HG03558 (cell line): ENCODE data around the gene ZNF414.

Experiments
- ATAC-seq: cut with Tn5 transposase; IDR thresholded peaks from one replicate; pipeline ENCODE4 v1.9.1; 2021; ENCODE audit warnings: moderate number of reproducible peaks; ENCODE audit not compliant: unreplicated experiment; ENCODE audit errors: extremely low read depth

Gene ZNF414

DNA sequence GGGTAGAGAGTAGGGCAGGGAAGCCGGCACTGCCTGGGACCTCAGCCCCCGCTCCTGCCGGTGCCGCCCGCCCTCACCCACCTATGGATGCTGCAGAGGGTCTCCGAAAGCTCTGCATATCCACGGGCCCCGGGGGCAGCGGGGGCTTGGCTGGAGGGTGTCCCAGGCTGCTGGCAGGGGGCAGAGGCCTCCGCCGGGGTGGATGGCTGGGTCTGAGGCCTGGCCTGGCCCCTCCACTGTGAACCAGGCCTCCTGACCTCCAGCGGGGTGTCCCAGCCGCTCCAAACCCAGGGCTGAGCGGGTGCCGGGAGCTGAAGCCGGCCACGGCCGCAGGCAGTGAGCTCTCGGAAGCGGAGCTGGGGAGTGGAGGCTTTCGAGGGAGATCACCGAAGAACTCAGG, 15.7 kb downstream of the ZNF414 start:
- ATAC-seq = no peak

- ATAC-seq = no peak
Measured at GRCh38 chr19:8494158-8494557, 19.8 kb downstream of the ZNF414 start.

- ATAC-seq = no peak
Measured at GRCh38 chr19:8491574-8491973, 22.4 kb downstream of the ZNF414 start.

DNA sequence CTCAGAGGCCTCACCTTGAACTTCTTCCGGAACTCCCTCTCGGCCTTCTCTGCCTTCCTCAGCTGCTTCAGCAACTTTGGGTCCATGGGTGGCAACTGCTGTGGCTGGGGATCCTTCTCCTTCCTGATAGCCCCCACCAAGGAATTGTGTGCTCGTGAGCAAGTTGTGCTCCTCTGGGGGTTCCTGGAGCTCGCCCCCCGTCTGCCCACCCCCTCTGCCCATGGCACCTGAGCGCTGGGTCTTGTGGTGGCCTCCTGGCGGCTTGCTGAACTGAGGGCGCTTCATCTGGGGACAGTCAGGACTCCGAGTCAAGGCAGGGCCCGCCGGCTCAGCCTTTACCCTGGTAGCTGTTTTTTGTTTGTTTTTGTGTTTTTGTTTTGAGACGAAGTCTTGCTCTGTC, 23.1 kb downstream of the ZNF414 start:
- no peak for ATAC-seq

GRCh38 chr19:8490395-8490760, 23.6 kb downstream of the ZNF414 start:
- no peak for ATAC-seq

- no peak for ATAC-seq
Measured at GRCh38 chr19:8489561-8490394, 24.2 kb downstream of the ZNF414 start.

DNA sequence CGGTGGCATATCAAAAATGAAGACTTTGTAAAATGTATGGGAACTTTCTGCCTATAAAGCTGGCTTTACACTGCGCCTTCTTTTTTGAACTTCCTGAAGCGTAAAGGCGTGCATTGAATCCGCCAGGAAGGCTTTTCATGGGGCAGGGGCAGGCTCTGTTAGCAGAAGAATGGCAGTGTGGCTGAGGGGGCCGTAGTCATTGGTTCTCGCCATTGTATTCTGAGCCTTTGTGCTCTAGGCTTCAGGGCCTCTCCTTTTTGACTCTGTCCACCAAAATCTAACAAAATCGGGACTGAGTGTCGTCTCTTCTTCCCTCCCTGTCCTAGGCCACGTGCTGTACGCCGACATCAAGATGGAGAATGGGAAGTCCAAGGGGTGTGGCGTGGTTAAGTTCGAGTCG, 25.6 kb downstream of the ZNF414 start:
- no peak for ATAC-seq

GRCh38 chr19:8487137-8487851, 26.7 kb downstream of the ZNF414 start:
- ATAC-seq = peak; percentile 61

DNA sequence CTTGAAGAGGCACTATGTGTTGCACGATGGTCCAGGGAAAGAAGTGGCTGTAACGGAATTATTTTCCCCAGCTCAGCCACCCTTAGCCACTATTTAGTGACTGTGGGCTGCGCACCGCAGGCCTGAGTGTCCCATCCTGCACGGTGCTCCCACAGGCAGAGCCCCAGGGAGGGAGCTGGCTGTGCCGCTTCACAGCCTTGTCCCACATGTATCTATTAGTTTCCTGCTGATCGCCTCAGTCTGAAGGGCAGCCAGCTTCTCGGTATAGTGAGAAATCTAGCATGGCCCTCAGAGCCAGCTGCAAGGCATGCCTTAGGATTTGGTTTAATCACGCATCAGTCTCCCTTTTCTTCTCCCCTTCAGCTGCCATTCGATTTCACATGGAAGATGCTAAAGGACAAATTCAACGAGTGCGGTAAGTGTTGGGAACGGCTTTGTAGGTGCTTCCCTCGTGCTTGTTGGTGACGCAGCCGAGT, 27.3 kb downstream of the ZNF414 start:
- ATAC-seq = no peak

GRCh38 chr19:8485561-8486371, 28.2 kb downstream of the ZNF414 start:
- ATAC-seq = no peak

DNA sequence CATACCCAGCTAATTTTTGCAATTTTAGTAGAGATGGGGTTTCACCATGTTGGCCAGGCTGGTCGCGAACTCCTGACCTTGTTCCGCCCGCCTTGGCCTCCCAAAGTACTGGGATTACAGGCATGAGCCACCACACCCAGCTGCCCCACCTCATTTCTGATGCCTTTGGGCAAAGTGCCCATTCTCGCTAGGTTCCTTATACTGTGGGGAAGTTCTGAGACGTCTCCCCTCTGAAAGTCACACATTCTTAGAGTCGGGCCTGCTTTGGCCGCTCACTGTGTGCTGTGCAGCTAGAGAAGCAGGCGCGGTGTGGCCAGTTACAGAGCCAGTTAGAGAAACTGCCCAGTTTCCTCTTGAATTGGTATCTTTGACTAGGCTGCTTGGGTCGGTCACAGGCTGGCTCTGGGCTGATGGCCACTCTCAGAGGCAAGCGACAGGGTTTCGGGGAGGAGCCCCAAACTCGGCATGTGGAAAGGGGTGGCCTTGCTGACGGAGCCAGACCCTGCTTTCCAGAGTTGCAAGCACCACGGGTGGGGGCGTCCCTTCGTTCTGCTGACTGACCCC, 29.6 kb downstream of the ZNF414 start:
- no peak for ATAC-seq

GRCh38 chr19:8483165-8483564, 30.8 kb downstream of the ZNF414 start:
- no peak for ATAC-seq

DNA sequence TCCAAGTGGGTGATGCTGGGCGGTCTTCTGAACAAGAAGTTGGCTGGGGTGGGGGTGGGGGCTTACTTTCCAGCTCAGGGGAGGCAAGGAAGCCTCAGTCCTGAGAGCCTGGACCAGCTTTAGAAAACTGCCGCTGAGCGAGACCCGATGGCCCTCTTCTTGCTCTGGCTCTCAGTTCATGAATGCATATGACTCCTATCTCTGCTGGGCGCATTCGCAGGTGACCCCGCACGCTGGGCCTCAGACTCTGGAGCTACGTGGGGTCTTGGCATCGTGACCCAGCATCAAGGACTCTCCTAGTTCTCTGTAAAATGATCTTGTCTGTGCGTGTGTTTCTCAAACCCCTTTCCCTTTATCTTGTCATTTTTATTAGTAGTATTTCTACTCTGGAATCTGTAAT, 31.3 kb downstream of the ZNF414 start:
- no peak for ATAC-seq

GRCh38 chr19:8481616-8482015, 32.4 kb downstream of the ZNF414 start:
- ATAC-seq = no peak

- ATAC-seq = no peak
Measured at GRCh38 chr19:8481201-8481600, 32.8 kb downstream of the ZNF414 start.

DNA sequence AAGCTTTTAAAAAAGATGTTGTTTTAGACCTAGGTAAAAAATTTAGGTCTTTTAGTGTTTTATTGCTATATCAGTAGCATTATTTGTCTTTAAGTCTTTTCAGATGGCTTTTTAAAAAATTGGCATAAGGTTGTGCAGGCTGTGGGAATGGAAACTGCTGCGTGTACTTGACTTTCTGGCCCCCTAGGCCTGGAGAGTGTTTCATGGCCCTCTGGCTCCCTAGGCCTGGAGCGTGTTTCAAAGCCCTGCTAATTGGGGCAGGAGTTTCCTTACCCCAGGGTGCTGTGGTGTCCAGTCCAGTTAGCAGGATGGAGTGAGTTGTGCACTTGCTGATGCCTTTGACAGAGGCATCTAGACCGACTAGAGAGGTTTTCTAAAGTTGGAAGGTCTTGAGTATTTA, 35.4 kb downstream of the ZNF414 start:
- ATAC-seq = no peak

DNA sequence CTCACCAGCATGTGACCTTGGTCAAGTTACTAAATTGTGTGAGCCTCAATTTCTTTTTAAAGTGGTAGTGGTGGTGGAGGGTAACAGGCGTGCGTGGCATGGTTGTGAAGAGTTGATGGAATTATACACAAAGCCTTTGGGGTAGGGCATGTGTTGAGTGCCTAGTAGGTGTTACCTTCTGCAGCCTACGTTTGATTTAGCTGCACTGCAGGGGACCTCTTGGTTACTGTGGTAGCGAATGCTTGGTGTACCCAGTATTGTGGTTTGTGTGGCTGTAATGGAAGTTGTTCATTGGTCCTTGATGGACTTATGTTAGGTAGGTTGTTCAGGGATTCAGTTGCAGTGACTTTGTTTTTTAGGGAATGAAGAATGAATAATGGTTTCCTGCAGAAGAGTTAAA, 36.1 kb downstream of the ZNF414 start:
- no peak for ATAC-seq

GRCh38 chr19:8476524-8476923, 37.4 kb downstream of the ZNF414 start:
- no peak for ATAC-seq

DNA sequence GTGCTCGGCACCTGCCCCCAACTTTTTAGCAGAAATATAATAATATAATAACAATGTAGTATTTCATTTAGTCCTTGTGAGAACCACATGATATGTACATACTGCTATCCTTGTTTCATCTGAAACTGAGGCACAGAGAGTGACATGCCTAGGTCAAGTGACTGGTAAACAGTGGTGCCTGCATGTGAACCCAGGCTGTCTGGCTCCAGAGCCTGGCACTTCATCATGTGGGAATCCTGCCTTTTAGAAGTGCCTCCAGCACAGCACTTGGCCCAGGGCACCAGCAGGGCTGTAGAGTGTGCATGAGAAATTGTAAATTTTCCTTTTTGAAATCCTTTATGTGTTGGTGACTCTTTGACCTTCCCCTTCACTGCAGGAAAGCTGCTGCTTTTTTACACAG, 39.0 kb downstream of the ZNF414 start:
- no peak for ATAC-seq

GRCh38 chr19:8473648-8474476, 40.1 kb downstream of the ZNF414 start:
- ATAC-seq = no peak
